GM18868 (cell line): ENCODE data around the gene DNM3.

Experiments used
- ATAC-seq: cut with Tn5 transposase; IDR thresholded peaks from one replicate; pipeline ENCODE4 v1.9.1; 2021; ENCODE audit warnings: mild to moderate bottlenecking, moderate library complexity; ENCODE audit not compliant: unreplicated experiment

The DNM3 gene

GRCh38 chr1:172135978-172136610 lies 294.8 kb downstream of the DNM3 start:
- no peak for ATAC-seq

- ATAC-seq, result no peak
Observed at GRCh38 chr1:172136925-172137324, 295.6 kb downstream of the DNM3 start.

GRCh38 chr1:172137703-172138454 lies 296.6 kb downstream of the DNM3 start:
- ATAC-seq, result no peak

GRCh38 chr1:172138634-172139033 lies 297.3 kb downstream of the DNM3 start:
- no peak for ATAC-seq

GRCh38 chr1:172139196-172139595 lies 297.9 kb downstream of the DNM3 start:
- no peak for ATAC-seq

- ATAC-seq, result no peak
Observed at GRCh38 chr1:172140072-172140471, 298.8 kb downstream of the DNM3 start.

GRCh38 chr1:172140591-172140990 lies 299.3 kb downstream of the DNM3 start:
- ATAC-seq, result no peak

- no peak for ATAC-seq
Observed at GRCh38 chr1:172141341-172141881, 300.1 kb downstream of the DNM3 start.

- ATAC-seq, result no peak
Observed at GRCh38 chr1:172142324-172142723, 301.0 kb downstream of the DNM3 start.

GRCh38 chr1:172143384-172144055 lies 302.2 kb downstream of the DNM3 start:
- no peak for ATAC-seq

- no peak for ATAC-seq
Observed at GRCh38 chr1:172144445-172145061, 303.3 kb downstream of the DNM3 start.

- no peak for ATAC-seq
Observed at GRCh38 chr1:172145231-172145651, 303.9 kb downstream of the DNM3 start.

- no peak for ATAC-seq
Observed at GRCh38 chr1:172145656-172146055, 304.4 kb downstream of the DNM3 start.

- no peak for ATAC-seq
Observed at GRCh38 chr1:172146141-172146850, 305.0 kb downstream of the DNM3 start.

GRCh38 chr1:172147541-172147940 lies 306.2 kb downstream of the DNM3 start:
- no peak for ATAC-seq

- no peak for ATAC-seq
Observed at GRCh38 chr1:172148213-172148612, 306.9 kb downstream of the DNM3 start.

GRCh38 chr1:172148707-172149106 lies 307.4 kb downstream of the DNM3 start:
- ATAC-seq, result no peak

- ATAC-seq, result no peak
Observed at GRCh38 chr1:172149346-172149745, 308.0 kb downstream of the DNM3 start.

GRCh38 chr1:172154551-172154950 lies 313.3 kb downstream of the DNM3 start:
- peak; percentile 86 for ATAC-seq

GRCh38 chr1:172155766-172156165 lies 314.5 kb downstream of the DNM3 start:
- no peak for ATAC-seq

- ATAC-seq, result no peak
Observed at GRCh38 chr1:172162236-172162635, 320.9 kb downstream of the DNM3 start.
